Keratinocyte (primary cell): ENCODE data around the gene CATSPER4. TPM values are rescaled to one million over a fixed set of nuclear protein-coding genes. Genes with fewer than 3 reads are reported as not detected.

ENCODE experiments used
- DNase-seq: peaks from one replicate; pipeline ENCODE4 v3.0.0-alpha.2; 2011; ENCODE audit warnings: low read depth, missing footprints, low spot score
- FAIRE-seq: peaks from 2 replicates; lab custom pipeline; 2011; peaks lifted over from hg19 to GRCh38; lab: Jason Lieb, UNC
- H2AFZ ChIP-seq: 2 replicates; pipeline ENCODE4 v1.6.0; 2012; ENCODE audit warnings: low read length, control low read depth, inconsistent platforms; ENCODE audit not compliant: control insufficient read depth
- H3K27ac ChIP-seq: 2 replicates; pipeline ENCODE4 v1.5.1; 2011; ENCODE audit warnings: low read length; ENCODE audit not compliant: control insufficient read depth, insufficient read depth
- H3K27me3 ChIP-seq: 3 replicates; pipeline ENCODE4 v1.6.0; 2011; ENCODE audit warnings: low read length; ENCODE audit not compliant: control insufficient read depth, insufficient read depth; ENCODE audit errors: extremely low read depth
- H3K36me3 ChIP-seq, 2 experiments: 2 replicates in 1 of 2; 3 replicates in 1 of 2; pipeline ENCODE4 v1.5.1; 2011; ENCODE audit warnings: low read length in 2 of 2, mild to moderate bottlenecking in 1 of 2; ENCODE audit not compliant: control insufficient read depth in 2 of 2, insufficient read depth in 2 of 2; ENCODE audit errors: extremely low read depth in 1 of 2
- H3K4me1 ChIP-seq: 3 replicates; pipeline ENCODE4 v1.5.1; 2011; ENCODE audit warnings: low read length; ENCODE audit not compliant: control insufficient read depth, insufficient read depth; ENCODE audit errors: extremely low read depth
- H3K4me2 ChIP-seq: 3 replicates; pipeline ENCODE4 v1.6.0; 2011; ENCODE audit warnings: low read depth, low read length; ENCODE audit not compliant: control insufficient read depth, insufficient read depth; ENCODE audit errors: extremely low read depth
- H3K4me3 ChIP-seq, 3 experiments: fragments of 200-600 bp in 1 of 3; sonication (generic) in 1 of 3; 2 replicates in 2 of 3; 3 replicates in 1 of 3; pipeline ENCODE4 v1.5.1; 2011 to 2016; ENCODE audit warnings: low read length in 3 of 3, mild to moderate bottlenecking in 3 of 3, control low read depth in 2 of 3, inconsistent platforms in 1 of 3, low read depth in 1 of 3, mixed read lengths in 1 of 3, mixed run types in 1 of 3, moderate library complexity in 1 of 3; ENCODE audit not compliant: control insufficient read depth in 2 of 3, insufficient read depth in 2 of 3; ENCODE audit errors: extremely low read depth in 1 of 3
- H3K79me2 ChIP-seq: 2 replicates; pipeline ENCODE4 v1.6.0; 2012; ENCODE audit warnings: low read length; ENCODE audit not compliant: control insufficient read depth, insufficient read depth
- H3K9ac ChIP-seq: 3 replicates; pipeline ENCODE4 v1.6.0; 2011; ENCODE audit warnings: low read length; ENCODE audit not compliant: control insufficient read depth, insufficient read depth; ENCODE audit errors: extremely low read depth
- H3K9me1 ChIP-seq: 3 replicates; pipeline ENCODE4 v1.6.0; 2011; ENCODE audit warnings: low read length; ENCODE audit not compliant: control insufficient read depth, insufficient read depth; ENCODE audit errors: extremely low read depth
- H3K9me3 ChIP-seq: 2 replicates; pipeline ENCODE4 v1.5.1; 2012; ENCODE audit warnings: low read depth, low read length; ENCODE audit not compliant: control insufficient read depth
- H4K20me1 ChIP-seq: 3 replicates; pipeline ENCODE4 v1.6.0; 2011; ENCODE audit warnings: low read length; ENCODE audit not compliant: control insufficient read depth, insufficient read depth; ENCODE audit errors: extremely low read depth
- CTCF ChIP-seq, 3 experiments: IDR thresholded peaks in 1 of 3; conservative IDR thresholded peaks in 1 of 3; optimal IDR thresholded peaks in 1 of 3; 2 replicates in 2 of 3; 3 replicates in 1 of 3; pipeline versions ENCODE3 to v1.5.1; 2011; ENCODE audit warnings: low read length in 3 of 3, mild to moderate bottlenecking in 3 of 3, moderate library complexity in 2 of 3, control low read depth in 1 of 3, inconsistent platforms in 1 of 3; ENCODE audit not compliant: insufficient read depth in 2 of 3; ENCODE audit errors: extremely low read depth in 1 of 3
- EZH2 ChIP-seq: IDR thresholded peaks from one replicate; pipeline ENCODE4 v1.6.1; 2012; ENCODE audit warnings: inconsistent platforms, mild to moderate bottlenecking, low read length, moderate library complexity
- dilution Hi-C: fragments of 300-500 bp; cut with MboI; formaldehyde crosslinking; loops from one replicate; pipeline ENCODE4 v1.7.0; 2020; ENCODE audit warnings: low sequenced_read_pairs; ENCODE audit not compliant: extremely low pct_ligation_motif_present
- polyA plus RNA-seq, 5 experiments: library from polyadenylated mRNA; depleted of rRNA in 3 of 5; stranded (reverse) in 3 of 5; stranded (forward) in 1 of 5; unstranded in 1 of 5; fragments of >200 nt; gene quantifications; 1 replicate in 1 of 5; 2 replicates in 3 of 5; 3 replicates in 1 of 5; pipeline versions ENCODE4 v1.2.1 to v1.2.3, GENCODE V29; 2011 to 2012; ENCODE audit warnings: missing spikeins in 2 of 5, low read depth in 1 of 5, low replicate concordance in 1 of 5

The CATSPER4 gene
- polyA plus RNA-seq, 1 donor (not counting 4 experiments of a cell fraction or from before 2014, with no cell fraction given): 0.04 TPM

- peaks cover 18 to 19% of the 10 kb centered on the region in 2 experiments for H3K36me3 ChIP-seq
- FAIRE-seq: no peak
- no peaks in the 10 kb centered on the region for H3K27me3 ChIP-seq
Observed at GRCh38 chr1:26191739-26192138, 1.3 kb downstream of the CATSPER4 start.

GRCh38 chr1:26195805-26196204 lies 5.4 kb downstream of the CATSPER4 start:
- dilution Hi-C loops: no loop called here
- H4K20me1 ChIP-seq: no peaks in the 10 kb centered on the region
- no peaks in the 10 kb centered on the region for H3K36me3 ChIP-seq
- peaks cover 3% of the 10 kb centered on the region for H3K4me1 ChIP-seq
- H3K79me2 ChIP-seq: no peaks in the 10 kb centered on the region
- no peak overlapping the region for H3K9ac ChIP-seq
- H3K4me3 ChIP-seq: no peak overlapping the region
- H3K27ac ChIP-seq: no peak overlapping the region
- FAIRE-seq (no peak), DNase-seq (no peak)
- H3K9me1 ChIP-seq: no peaks in the 10 kb centered on the region
- H3K4me2 ChIP-seq: no peak overlapping the region
- H3K27me3 ChIP-seq: no peaks in the 10 kb centered on the region
- no peak overlapping the region for H2AFZ ChIP-seq
- TF ChIP-seq CTCF (optimal IDR thresholded peaks at IDR 0.05 in 1 of 3, IDR thresholded peaks at IDR 0.05 in 1 of 3, conservative IDR thresholded peaks at IDR 0.05 in 1 of 3; ENCODE audit: extremely low read depth in 1 of 3, insufficient read depth in 2 of 3, low read length in 3 of 3) (no peak), EZH2 (no peak)
- H3K9me3 ChIP-seq: no peaks in the 10 kb centered on the region

More at GRCh38 chr1:26191739-26192138, 1.3 kb downstream of the CATSPER4 start:
- Histone ChIP-seq H3K9me1 (no peaks in the 10 kb centered on the region), H3K9me3 (no peaks in the 10 kb centered on the region), H3K4me1 (no peaks in the 10 kb centered on the region), H2AFZ (no peak overlapping the region), H3K4me3 (no peak overlapping the region), H3K27ac (no peak overlapping the region), H4K20me1 (no peaks in the 10 kb centered on the region), H3K9ac (no peak overlapping the region), H3K79me2 (no peaks in the 10 kb centered on the region), H3K4me2 (no peak overlapping the region)
- DNase-seq: no peak
- TF ChIP-seq EZH2 (no peak), CTCF (optimal IDR thresholded peaks at IDR 0.05 in 1 of 3, IDR thresholded peaks at IDR 0.05 in 1 of 3, conservative IDR thresholded peaks at IDR 0.05 in 1 of 3; ENCODE audit: extremely low read depth in 1 of 3, insufficient read depth in 2 of 3, low read length in 3 of 3) (no peak)
- dilution Hi-C loops: no loop called here
